HepG2 (cell line): Measurements from ENCODE around the gene PRUNE1. TPM values are rescaled to one million over a fixed set of nuclear protein-coding genes. Genes with fewer than 3 reads are reported as not detected.

ENCODE experiments used
- CHCHD3 ChIP-seq: sonication (generic); formaldehyde crosslinking; IDR thresholded peaks from 2 replicates; pipeline ENCODE4 v1.8.0; 2022; ENCODE audit warnings: mild to moderate bottlenecking, missing genetic modification reagents, moderate library complexity
- HDAC1 ChIP-seq: sonication (generic); formaldehyde crosslinking; IDR thresholded peaks from 2 replicates; pipeline ENCODE4 v1.5.1; 2020; ENCODE audit warnings: mild to moderate bottlenecking, missing genetic modification reagents
- HMG20A ChIP-seq: IDR thresholded peaks from 2 replicates; pipeline ENCODE4 v1.6.1; 2016; ENCODE audit warnings: borderline replicate concordance
- HNRNPLL ChIP-seq: fragments of 200-400 bp; formaldehyde crosslinking; IDR thresholded peaks from 2 replicates; pipeline ENCODE4 v1.6.1; 2017; ENCODE audit warnings: mild to moderate bottlenecking, low read depth, low read length; ENCODE audit not compliant: poor library complexity, severe bottlenecking
- KDM3A ChIP-seq: IDR thresholded peaks from 2 replicates; pipeline ENCODE4 v1.6.1; 2018; ENCODE audit warnings: low read depth, missing compliant biosample characterization
- MTF1 ChIP-seq: sonication (generic); formaldehyde crosslinking; IDR thresholded peaks from 2 replicates; pipeline ENCODE4 v1.5.0; 2020; ENCODE audit warnings: missing genetic modification reagents
- MYNN ChIP-seq: sonication (generic); formaldehyde crosslinking; IDR thresholded peaks from 2 replicates; pipeline ENCODE4 v1.4.0; 2020; ENCODE audit warnings: mild to moderate bottlenecking, low read depth, missing genetic modification reagents
- NR2C2 ChIP-seq: sonication (generic); formaldehyde crosslinking; IDR thresholded peaks from 2 replicates; pipeline ENCODE4 v1.4.0; 2020; ENCODE audit warnings: missing genetic modification reagents, mild to moderate bottlenecking, moderate library complexity, borderline replicate concordance
- SSRP1 ChIP-seq: IDR thresholded peaks from 2 replicates; pipeline ENCODE4 v1.6.1; 2016; ENCODE audit warnings: control low read depth
- ZFP41 ChIP-seq: sonication (generic); formaldehyde crosslinking; IDR thresholded peaks from 2 replicates; pipeline ENCODE4 v1.4.0; 2020; ENCODE audit warnings: mild to moderate bottlenecking, missing genetic modification reagents, borderline replicate concordance
- ZNF138 ChIP-seq: sonication (generic); formaldehyde crosslinking; IDR thresholded peaks from 2 replicates; pipeline ENCODE4 v1.5.0; 2020; ENCODE audit warnings: mild to moderate bottlenecking, low read depth, missing genetic modification reagents
- ZNF264 ChIP-seq: sonication (generic); formaldehyde crosslinking; IDR thresholded peaks from 2 replicates; pipeline ENCODE4 v1.4.0; 2020; ENCODE audit warnings: missing genetic modification reagents
- ZNF382 ChIP-seq: sonication (generic); formaldehyde crosslinking; IDR thresholded peaks from 2 replicates; pipeline ENCODE4 v1.5.0; 2020; ENCODE audit warnings: missing genetic modification reagents, mild to moderate bottlenecking, borderline replicate concordance
- ZNF383 ChIP-seq: sonication (generic); formaldehyde crosslinking; IDR thresholded peaks from 2 replicates; pipeline ENCODE4 v1.4.0; 2020; ENCODE audit warnings: missing genetic modification reagents, mild to moderate bottlenecking, borderline replicate concordance
- ZNF460 ChIP-seq: sonication (generic); formaldehyde crosslinking; IDR thresholded peaks from 2 replicates; pipeline ENCODE4 v1.5.1; 2020; ENCODE audit warnings: missing genetic modification reagents, mild to moderate bottlenecking, borderline replicate concordance
- ZNF879 ChIP-seq: sonication (generic); formaldehyde crosslinking; IDR thresholded peaks from 2 replicates; pipeline ENCODE4 v1.8.1; 2023; ENCODE audit warnings: missing genetic modification reagents
- polyA plus RNA-seq, 8 experiments: library from polyadenylated mRNA; depleted of rRNA in 3 of 8; stranded (reverse) in 7 of 8; unstranded in 1 of 8; fragments of >200 nt; fragmentation: Illumina TruSeq in 4 of 8; extraction: Trizol in 4 of 8; gene quantifications; 2 replicates each; pipeline versions ENCODE4 v1.2.1 to v1.2.3, GENCODE V29; 2011 to 2016; ENCODE audit warnings: low read depth in 4 of 8, missing spikeins in 1 of 8, mixed read lengths in 1 of 8; ENCODE audit not compliant: insufficient read depth in 1 of 8
- total RNA-seq, 5 experiments: library from RNA; depleted of rRNA; stranded (reverse); fragments of >200 nt; fragmentation: Illumina TruSeq; extraction: Trizol; gene quantifications; 2 replicates each; pipeline ENCODE4 v1.2.3, GENCODE V29; 2016; ENCODE audit warnings: low read depth in 1 of 5
- TF ChIP-seq, protein P1 (sequence below): sonication (generic); formaldehyde crosslinking; IDR thresholded peaks from 2 replicates; pipeline ENCODE4 v1.4.0; 2020; ENCODE audit warnings: missing genetic modification reagents; ENCODE audit errors: not compliant biosample characterization
- TF ChIP-seq, protein P2 (sequence below): sonication (generic); formaldehyde crosslinking; conservative IDR thresholded peaks from 2 replicates; pipeline ENCODE4 v1.4.0; 2020; ENCODE audit warnings: mild to moderate bottlenecking, missing genetic modification reagents, moderate library complexity
- TF ChIP-seq, protein P3 (sequence below): sonication (generic); formaldehyde crosslinking; IDR thresholded peaks from 2 replicates; pipeline ENCODE4 v1.5.1; 2020; ENCODE audit warnings: missing genetic modification reagents, mild to moderate bottlenecking, borderline replicate concordance
- TF ChIP-seq, protein P4 (sequence below): sonication (generic); formaldehyde crosslinking; conservative IDR thresholded peaks from 2 replicates; pipeline ENCODE4 v1.8.0; 2022; ENCODE audit warnings: missing genetic modification reagents
- TF ChIP-seq, protein P5 (sequence below): sonication (generic); formaldehyde crosslinking; conservative IDR thresholded peaks from 2 replicates; pipeline ENCODE4 v1.4.0; 2020; ENCODE audit warnings: missing genetic modification reagents

PRUNE1 gene
- total and polyA plus RNA-seq, 2 of the 13 experiments (the other 11 are each of a cell fraction or from before 2014, with no cell fraction given), result 19.0 to 31.9 TPM

DNA sequence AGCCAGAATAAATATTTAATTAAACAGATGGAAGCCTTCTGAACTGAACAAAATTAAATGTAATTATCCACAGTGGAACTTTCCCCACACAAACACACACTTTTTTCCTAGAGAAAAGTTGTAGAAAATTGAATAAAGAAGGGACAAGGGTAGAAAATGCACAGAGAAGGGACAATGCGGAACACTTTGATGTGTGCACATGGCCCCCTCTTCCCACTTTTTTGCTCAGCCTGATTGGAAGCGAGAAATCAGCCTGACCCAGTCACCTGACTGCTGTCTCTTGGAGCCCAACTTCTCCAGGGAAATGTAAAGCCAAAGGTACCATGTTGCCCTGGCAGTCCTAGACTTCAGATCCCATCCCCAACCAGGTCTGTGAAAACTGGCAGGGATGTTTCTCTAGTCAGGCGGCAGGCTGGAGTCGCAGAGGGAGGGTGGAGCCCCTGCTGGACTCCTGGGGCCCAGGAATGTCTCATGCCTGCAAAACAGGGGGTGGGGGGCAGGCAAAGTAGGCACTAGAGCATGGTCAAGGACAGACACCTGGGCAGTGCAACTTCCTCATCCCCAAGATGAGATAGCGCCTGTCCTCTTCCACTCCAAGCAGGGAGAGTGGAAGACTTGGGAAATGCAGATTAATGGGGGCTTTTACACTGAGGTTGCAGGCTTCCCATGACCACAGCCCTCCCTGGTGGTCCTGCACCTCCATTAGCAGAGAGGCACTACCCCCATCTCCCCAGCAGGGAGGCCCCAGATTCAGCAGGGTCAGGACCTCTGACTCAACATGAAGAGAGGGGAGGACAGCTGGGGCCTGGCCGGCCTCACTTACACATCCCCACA lies 36.4 kb upstream of the PRUNE1 start (continued):
- TF ChIP-seq, protein P1, sequence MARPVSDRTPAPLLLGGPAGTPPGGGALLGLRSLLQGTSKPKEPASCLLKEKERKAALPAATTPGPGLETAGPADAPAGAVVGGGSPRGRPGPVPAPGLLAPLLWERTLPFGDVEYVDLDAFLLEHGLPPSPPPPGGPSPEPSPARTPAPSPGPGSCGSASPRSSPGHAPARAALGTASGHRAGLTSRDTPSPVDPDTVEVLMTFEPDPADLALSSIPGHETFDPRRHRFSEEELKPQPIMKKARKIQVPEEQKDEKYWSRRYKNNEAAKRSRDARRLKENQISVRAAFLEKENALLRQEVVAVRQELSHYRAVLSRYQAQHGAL (CRISPR knock-in tag), result no peak
- TF ChIP-seq MYNN (CRISPR knock-in tag), result no peak
- peak; percentile 70; the same call in 1 of the 2 replicates for TF ChIP-seq NR2C2 (CRISPR knock-in tag)
- TF ChIP-seq HMG20A (CRISPR knock-in tag), result no peak
- TF ChIP-seq ZNF382 (CRISPR knock-in tag), result no peak
- no peak for TF ChIP-seq MTF1 (CRISPR knock-in tag)
- TF ChIP-seq, protein P2, sequence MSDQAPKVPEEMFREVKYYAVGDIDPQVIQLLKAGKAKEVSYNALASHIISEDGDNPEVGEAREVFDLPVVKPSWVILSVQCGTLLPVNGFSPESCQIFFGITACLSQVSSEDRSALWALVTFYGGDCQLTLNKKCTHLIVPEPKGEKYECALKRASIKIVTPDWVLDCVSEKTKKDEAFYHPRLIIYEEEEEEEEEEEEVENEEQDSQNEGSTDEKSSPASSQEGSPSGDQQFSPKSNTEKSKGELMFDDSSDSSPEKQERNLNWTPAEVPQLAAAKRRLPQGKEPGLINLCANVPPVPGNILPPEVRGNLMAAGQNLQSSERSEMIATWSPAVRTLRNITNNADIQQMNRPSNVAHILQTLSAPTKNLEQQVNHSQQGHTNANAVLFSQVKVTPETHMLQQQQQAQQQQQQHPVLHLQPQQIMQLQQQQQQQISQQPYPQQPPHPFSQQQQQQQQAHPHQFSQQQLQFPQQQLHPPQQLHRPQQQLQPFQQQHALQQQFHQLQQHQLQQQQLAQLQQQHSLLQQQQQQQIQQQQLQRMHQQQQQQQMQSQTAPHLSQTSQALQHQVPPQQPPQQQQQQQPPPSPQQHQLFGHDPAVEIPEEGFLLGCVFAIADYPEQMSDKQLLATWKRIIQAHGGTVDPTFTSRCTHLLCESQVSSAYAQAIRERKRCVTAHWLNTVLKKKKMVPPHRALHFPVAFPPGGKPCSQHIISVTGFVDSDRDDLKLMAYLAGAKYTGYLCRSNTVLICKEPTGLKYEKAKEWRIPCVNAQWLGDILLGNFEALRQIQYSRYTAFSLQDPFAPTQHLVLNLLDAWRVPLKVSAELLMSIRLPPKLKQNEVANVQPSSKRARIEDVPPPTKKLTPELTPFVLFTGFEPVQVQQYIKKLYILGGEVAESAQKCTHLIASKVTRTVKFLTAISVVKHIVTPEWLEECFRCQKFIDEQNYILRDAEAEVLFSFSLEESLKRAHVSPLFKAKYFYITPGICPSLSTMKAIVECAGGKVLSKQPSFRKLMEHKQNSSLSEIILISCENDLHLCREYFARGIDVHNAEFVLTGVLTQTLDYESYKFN (CRISPR knock-in tag), result peak; percentile 85
- TF ChIP-seq, protein P3, sequence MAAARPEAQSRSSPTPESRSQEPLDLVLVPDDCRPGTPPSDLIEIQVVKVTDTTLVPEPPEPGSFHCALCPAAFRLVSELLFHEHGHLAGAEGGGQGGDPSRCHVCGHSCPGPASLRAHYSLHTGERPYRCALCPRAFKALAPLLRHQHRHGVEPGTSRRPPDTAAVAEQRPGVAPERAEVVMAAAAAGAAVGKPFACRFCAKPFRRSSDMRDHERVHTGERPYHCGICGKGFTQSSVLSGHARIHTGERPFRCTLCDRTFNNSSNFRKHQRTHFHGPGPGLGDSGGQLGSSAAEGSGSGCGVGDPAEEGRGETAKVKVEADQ (CRISPR knock-in tag), result 0 out of 2 replicates have a peak, but pooled peaks have one; percentile 59
- no peak for TF ChIP-seq HDAC1 (CRISPR knock-in tag)
- no peak; the same call in 1 of the 2 replicates for TF ChIP-seq ZNF383
- no peak for TF ChIP-seq ZNF879
- no peak for TF ChIP-seq ZNF264 (CRISPR knock-in tag)
- TF ChIP-seq ZNF460, result no peak
- TF ChIP-seq KDM3A (CRISPR knock-in tag), result no peak; the same call in 1 of the 2 replicates
- no peak for TF ChIP-seq HNRNPLL
- TF ChIP-seq CHCHD3, result no peak
- TF ChIP-seq ZNF138 (CRISPR knock-in tag), result no peak
- TF ChIP-seq, protein P4, sequence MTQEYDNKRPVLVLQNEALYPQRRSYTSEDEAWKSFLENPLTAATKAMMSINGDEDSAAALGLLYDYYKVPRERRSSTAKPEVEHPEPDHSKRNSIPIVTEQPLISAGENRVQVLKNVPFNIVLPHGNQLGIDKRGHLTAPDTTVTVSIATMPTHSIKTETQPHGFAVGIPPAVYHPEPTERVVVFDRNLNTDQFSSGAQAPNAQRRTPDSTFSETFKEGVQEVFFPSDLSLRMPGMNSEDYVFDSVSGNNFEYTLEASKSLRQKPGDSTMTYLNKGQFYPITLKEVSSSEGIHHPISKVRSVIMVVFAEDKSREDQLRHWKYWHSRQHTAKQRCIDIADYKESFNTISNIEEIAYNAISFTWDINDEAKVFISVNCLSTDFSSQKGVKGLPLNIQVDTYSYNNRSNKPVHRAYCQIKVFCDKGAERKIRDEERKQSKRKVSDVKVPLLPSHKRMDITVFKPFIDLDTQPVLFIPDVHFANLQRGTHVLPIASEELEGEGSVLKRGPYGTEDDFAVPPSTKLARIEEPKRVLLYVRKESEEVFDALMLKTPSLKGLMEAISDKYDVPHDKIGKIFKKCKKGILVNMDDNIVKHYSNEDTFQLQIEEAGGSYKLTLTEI (CRISPR knock-in tag), result no peak
- TF ChIP-seq SSRP1 (CRISPR knock-in tag), result no peak
- TF ChIP-seq ZFP41 (CRISPR knock-in tag), result no peak
- TF ChIP-seq, protein P5, sequence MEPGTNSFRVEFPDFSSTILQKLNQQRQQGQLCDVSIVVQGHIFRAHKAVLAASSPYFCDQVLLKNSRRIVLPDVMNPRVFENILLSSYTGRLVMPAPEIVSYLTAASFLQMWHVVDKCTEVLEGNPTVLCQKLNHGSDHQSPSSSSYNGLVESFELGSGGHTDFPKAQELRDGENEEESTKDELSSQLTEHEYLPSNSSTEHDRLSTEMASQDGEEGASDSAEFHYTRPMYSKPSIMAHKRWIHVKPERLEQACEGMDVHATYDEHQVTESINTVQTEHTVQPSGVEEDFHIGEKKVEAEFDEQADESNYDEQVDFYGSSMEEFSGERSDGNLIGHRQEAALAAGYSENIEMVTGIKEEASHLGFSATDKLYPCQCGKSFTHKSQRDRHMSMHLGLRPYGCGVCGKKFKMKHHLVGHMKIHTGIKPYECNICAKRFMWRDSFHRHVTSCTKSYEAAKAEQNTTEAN, result 0 out of 2 replicates have a peak, but pooled peaks have one; percentile 28
